Sigmoid colon (tissue), 7 donors: Measurements from ENCODE around the gene NELFB. TPM values are rescaled to one million over a fixed set of nuclear protein-coding genes. Genes with fewer than 3 reads are reported as not detected.

Source experiments
- DNase-seq: peaks from one replicate; pipeline ENCODE4 v3.0.0-alpha.2; 2019
- H3K27ac ChIP-seq, 4 donors: fragments of 200-600 bp; sonication (generic); one replicate each; pipeline ENCODE4 v1.5.1; 2016 to 2019; ENCODE audit warnings: mild to moderate bottlenecking in 1 of 4
- H3K27me3 ChIP-seq, 3 donors: fragments of 200-600 bp; sonication (generic); one replicate each; pipeline ENCODE4 v1.5.1; 2019; ENCODE audit warnings: mild to moderate bottlenecking in 1 of 3
- H3K36me3 ChIP-seq, 4 donors: fragments of 200-600 bp; sonication (generic); one replicate each; pipeline ENCODE4 v1.5.1; 2016 to 2019
- H3K4me1 ChIP-seq, 4 donors: fragments of 200-600 bp; sonication (generic); one replicate each; pipeline ENCODE4 v1.5.1; 2017 to 2019
- H3K4me3 ChIP-seq, 4 donors: fragments of 200-600 bp; sonication (generic); one replicate each; pipeline ENCODE4 v1.5.1; 2017 to 2019; ENCODE audit warnings: mild to moderate bottlenecking in 2 of 4, moderate library complexity in 1 of 4
- H3K9me3 ChIP-seq, 4 donors: fragments of 200-600 bp in 3 of 4; sonication (generic) in 3 of 4; one replicate each; pipeline versions ENCODE4 v1.5.1 to v1.6.1; 2013 to 2019
- CTCF ChIP-seq, 4 experiments: fragments of 450-650 bp in 3 of 4; fragments of 200-600 bp in 1 of 4; IDR thresholded peaks; one replicate each; pipeline ENCODE4 v1.5.1; 2016 to 2019; ENCODE audit warnings: antibody characterized with exemption in 4 of 4, mild to moderate bottlenecking in 3 of 4, moderate library complexity in 2 of 4
- EP300 ChIP-seq, 4 donors: sonication (generic); formaldehyde crosslinking; IDR thresholded peaks; one replicate each; pipeline ENCODE4 v1.6.1; 2017; ENCODE audit warnings: antibody characterized with exemption in 4 of 4
- POLR2A ChIP-seq, 2 donors: fragments of 450-650 bp; IDR thresholded peaks; one replicate each; pipeline ENCODE4 v1.6.1; 2016; ENCODE audit warnings: antibody characterized with exemption in 2 of 2, mild to moderate bottlenecking in 2 of 2, moderate library complexity in 2 of 2
- POLR2AphosphoS5 ChIP-seq, 4 donors: sonication (generic); formaldehyde crosslinking; IDR thresholded peaks; one replicate each; pipeline ENCODE4 v1.6.1; 2017; ENCODE audit warnings: antibody characterized with exemption in 4 of 4
- WGBS, 2 donors: extraction: QIAGEN DNeasy Blood & Tissue Kit; methylation state at CpG; one replicate each; pipeline ENCODE4 v1.1.7; 2013; 5-methylcytosine and 5-hydroxymethylcytosine counted together
- intact Hi-C: fragments of 100-400 bp; cut with DNase I; formaldehyde crosslinking; loops from one replicate; pipeline ENCODE4 v1.15.1; 2023
- polyA plus RNA-seq, 3 donors: library from polyadenylated mRNA; stranded (reverse); fragments of 200-250 nt; gene quantifications; one replicate each; pipeline ENCODE4 v1.2.3, GENCODE V29; 2013
- total RNA-seq, 4 donors: library from RNA; depleted of rRNA; stranded (reverse); fragments of >200 nt; gene quantifications; one replicate each; pipeline ENCODE4 v1.1.0, GENCODE V29; 2016
- donor health status: healthy with polysubstance abuse.
- donor health status: Bipolar disorder and iron deficiency.
- donor health status: healthy.

NELFB gene
- total and polyA plus RNA-seq, 7 donors = 24.7 to 70.5 (median 36.5) TPM

- H3K9me3 ChIP-seq = no peaks in the 10 kb centered on the region
- WGBS, 2 donors = 1% methylated on average over 63 of the region's 63 CpGs
These were observed 31.8 kb upstream of the NELFB start for GRCh38 chr9:137223078-137223970.

GRCh38 chr9:137224830-137225694 lies 30.1 kb upstream of the NELFB start, which contains the start of gene CYSRT1:
Gene CYSRT1, plus strand, starts transcription at chr9:137225174. Its CDS starts 448 bp downstream, at chr9:137225622.
- Histone ChIP-seq H3K27me3 (peaks cover 13 to 22% (median 21%) of the 10 kb centered on the region in 3 donors), H3K9me3 (no peaks in the 10 kb centered on the region), H3K4me3 (peak within 1 kb of the TSS; percentile 54 to 65 (median 60)), H3K27ac (peak within 1 kb of the TSS; percentile 84 to 91 (median 88)), H3K4me1 (peaks cover 0 to 31% (median 24%) of the 10 kb centered on the region in 4 donors), H3K36me3 (no peaks in the 10 kb centered on the region)
- intact Hi-C loops = loop anchor here (5.0 kb wide), 1 partner anchor 38 kb away; the partner anchor contains the start of genes ANAPC2 and SSNA1
- TF ChIP-seq CTCF (IDR thresholded peaks at IDR 0.05) = no peak
- 41 to 53% methylated on average over 23 of the region's 23 CpGs for WGBS, 2 donors
- no peak for DNase-seq

More at GRCh38 chr9:137223078-137223970, 31.8 kb upstream of the NELFB start:
- Histone ChIP-seq H3K27me3 (peaks cover under 1 to 4% (median 4%) of the 10 kb centered on the region in 3 donors), H3K4me3 (peak overlapping the region; percentile 54 to 65 (median 60)), H3K27ac (peak overlapping the region; percentile 84 to 91 (median 88)), H3K36me3 (no peaks in the 10 kb centered on the region), H3K4me1 (peaks cover 0 to 31% (median 24%) of the 10 kb centered on the region in 4 donors)
- peak; percentile 99 for DNase-seq
- intact Hi-C loops = loop anchor here (1.0 to 5.0 kb wide), 4 partner anchors 17 to 109 kb away; partner anchors contain the start of genes ANAPC2, DPP7, SSNA1 and TUBB4B
- peak in 1 of 4 donors; percentile 64 for TF ChIP-seq EP300 (IDR thresholded peaks at IDR 0.05)
- TF ChIP-seq POLR2AphosphoS5 (IDR thresholded peaks at IDR 0.05) = peak; percentile 50 to 78 (median 71)
- TF ChIP-seq POLR2A (IDR thresholded peaks at IDR 0.05) = peak; percentile 15 to 19
- no peak for TF ChIP-seq CTCF (IDR thresholded peaks at IDR 0.05)

GRCh38 chr9:137225699-137226331 lies 29.3 kb upstream of the NELFB start:
- WGBS, 2 donors = 84 to 85% methylated on average over 21 of the region's 21 CpGs
- H3K36me3 ChIP-seq = no peaks in the 10 kb centered on the region
- no peak overlapping the region for H3K4me3 ChIP-seq
- intact Hi-C loops = no loop called here
- DNase-seq = no peak
- no peaks in the 10 kb centered on the region for H3K9me3 ChIP-seq
- H3K4me1 ChIP-seq = peaks cover 0 to 31% (median 24%) of the 10 kb centered on the region in 4 donors
- TF ChIP-seq EP300 (IDR thresholded peaks at IDR 0.05) = no peak
- TF ChIP-seq POLR2AphosphoS5 (IDR thresholded peaks at IDR 0.05) = no peak
- TF ChIP-seq POLR2A (IDR thresholded peaks at IDR 0.05) = no peak
- TF ChIP-seq CTCF (IDR thresholded peaks at IDR 0.05) = no peak
- peaks cover 18 to 29% (median 28%) of the 10 kb centered on the region in 3 donors for H3K27me3 ChIP-seq
- H3K27ac ChIP-seq = no peak overlapping the region

- Histone ChIP-seq H3K4me3 (no peak overlapping the region), H3K9me3 (no peaks in the 10 kb centered on the region), H3K4me1 (peaks cover 0 to 26% (median 17%) of the 10 kb centered on the region in 4 donors), H3K36me3 (no peaks in the 10 kb centered on the region), H3K27me3 (peaks cover 23 to 36% (median 35%) of the 10 kb centered on the region in 3 donors), H3K27ac (no peak overlapping the region)
- intact Hi-C loops = no loop called here
- 50 to 73% methylated on average over 18 of the region's 18 CpGs for WGBS, 2 donors
- TF ChIP-seq POLR2AphosphoS5 (IDR thresholded peaks at IDR 0.05) = no peak
- no peak for TF ChIP-seq POLR2A (IDR thresholded peaks at IDR 0.05)
- no peak for TF ChIP-seq EP300 (IDR thresholded peaks at IDR 0.05)
- DNase-seq = no peak
These were observed 28.6 kb upstream of the NELFB start for GRCh38 chr9:137226338-137227053.
